NB4 (cell line): ENCODE results near the gene SUFU.

Source experiments
- DNase-seq: peaks from one replicate; pipeline ENCODE4 v3.0.0; 2010; ENCODE audit warnings: low read depth
- H3K4me3 ChIP-seq: one replicate; pipeline ENCODE4 v1.5.1; 2011; ENCODE audit warnings: mild to moderate bottlenecking, low read depth, low read length, moderate library complexity
- MYC ChIP-seq: IDR thresholded peaks from 2 replicates; pipeline ENCODE4 v1.6.1; 2011; ENCODE audit warnings: low read depth, low read length
- POLR2A ChIP-seq: IDR thresholded peaks from 2 replicates; pipeline ENCODE4 v1.6.1; 2011; ENCODE audit warnings: mild to moderate bottlenecking; ENCODE audit not compliant: insufficient read length; ENCODE audit errors: extremely low read depth
- TF ChIP-seq, protein P1 (sequence below): IDR thresholded peaks from one replicate; pipeline ENCODE4 v1.5.1; 2012; ENCODE audit warnings: low read depth, low read length
- TF ChIP-seq, protein P2 (sequence below): IDR thresholded peaks from 2 replicates; pipeline ENCODE4 v1.6.1; 2011; ENCODE audit warnings: low read depth, low read length

Gene SUFU

DNA sequence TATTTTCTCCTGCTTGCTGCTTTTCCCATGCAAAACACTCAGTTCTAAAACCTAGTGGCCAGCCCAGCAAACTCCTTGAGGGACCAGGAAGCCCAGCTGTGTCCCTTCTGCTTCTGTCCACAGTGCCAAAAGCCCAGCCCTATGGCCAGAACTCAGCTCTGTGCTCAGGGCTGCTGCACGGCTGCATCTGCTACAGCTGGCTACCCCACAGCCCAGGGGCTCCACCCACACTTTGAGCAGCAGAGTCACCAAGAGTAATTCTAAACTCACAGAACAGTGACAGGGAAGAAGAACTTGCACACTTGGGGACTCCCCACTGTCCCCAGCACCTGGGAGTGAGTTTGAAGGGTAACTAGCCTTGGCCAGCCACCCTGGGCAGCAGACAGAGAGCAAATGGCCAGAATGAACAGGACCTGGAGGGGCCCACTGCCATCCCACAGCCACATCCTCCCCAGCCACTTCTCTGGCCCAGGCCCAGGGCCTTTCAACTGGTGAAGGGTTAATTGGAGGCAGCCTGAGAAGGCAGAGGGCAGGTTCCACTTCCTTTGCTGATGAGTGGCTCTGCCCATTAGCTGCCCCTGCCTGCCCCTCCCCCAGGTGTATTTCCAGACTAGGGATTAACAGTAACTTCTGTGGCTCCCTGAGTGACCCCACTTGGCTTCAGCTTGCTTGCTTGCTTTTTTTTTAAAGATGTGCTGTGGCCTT, 112.4 kb downstream of the SUFU start:
- peak; percentile 52 for DNase-seq
- TF ChIP-seq MYC (no peak), POLR2A (no peak)
- TF ChIP-seq, protein P1, sequence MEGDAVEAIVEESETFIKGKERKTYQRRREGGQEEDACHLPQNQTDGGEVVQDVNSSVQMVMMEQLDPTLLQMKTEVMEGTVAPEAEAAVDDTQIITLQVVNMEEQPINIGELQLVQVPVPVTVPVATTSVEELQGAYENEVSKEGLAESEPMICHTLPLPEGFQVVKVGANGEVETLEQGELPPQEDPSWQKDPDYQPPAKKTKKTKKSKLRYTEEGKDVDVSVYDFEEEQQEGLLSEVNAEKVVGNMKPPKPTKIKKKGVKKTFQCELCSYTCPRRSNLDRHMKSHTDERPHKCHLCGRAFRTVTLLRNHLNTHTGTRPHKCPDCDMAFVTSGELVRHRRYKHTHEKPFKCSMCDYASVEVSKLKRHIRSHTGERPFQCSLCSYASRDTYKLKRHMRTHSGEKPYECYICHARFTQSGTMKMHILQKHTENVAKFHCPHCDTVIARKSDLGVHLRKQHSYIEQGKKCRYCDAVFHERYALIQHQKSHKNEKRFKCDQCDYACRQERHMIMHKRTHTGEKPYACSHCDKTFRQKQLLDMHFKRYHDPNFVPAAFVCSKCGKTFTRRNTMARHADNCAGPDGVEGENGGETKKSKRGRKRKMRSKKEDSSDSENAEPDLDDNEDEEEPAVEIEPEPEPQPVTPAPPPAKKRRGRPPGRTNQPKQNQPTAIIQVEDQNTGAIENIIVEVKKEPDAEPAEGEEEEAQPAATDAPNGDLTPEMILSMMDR: no peak
- TF ChIP-seq, protein P2, sequence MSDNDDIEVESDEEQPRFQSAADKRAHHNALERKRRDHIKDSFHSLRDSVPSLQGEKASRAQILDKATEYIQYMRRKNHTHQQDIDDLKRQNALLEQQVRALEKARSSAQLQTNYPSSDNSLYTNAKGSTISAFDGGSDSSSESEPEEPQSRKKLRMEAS: no peak
- H3K4me3 ChIP-seq: no peak overlapping the region

DNA sequence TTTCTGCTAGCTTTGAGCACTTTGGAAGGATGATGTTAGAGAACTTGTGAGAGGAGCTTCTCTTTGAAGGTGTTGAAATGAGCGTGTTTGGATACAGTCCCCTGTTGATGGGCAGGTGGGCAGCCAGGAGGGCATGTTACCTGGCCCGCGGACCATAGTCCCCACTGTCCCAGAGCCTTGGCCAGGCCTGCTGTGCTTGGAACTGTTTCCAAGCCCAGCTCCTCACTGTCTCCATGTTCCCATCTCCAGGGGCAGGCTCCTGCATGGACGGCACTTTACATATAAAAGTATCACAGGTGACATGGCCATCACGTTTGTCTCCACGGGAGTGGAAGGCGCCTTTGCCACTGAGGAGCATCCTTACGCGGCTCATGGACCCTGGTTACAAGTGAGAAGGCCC, 113.3 kb downstream of the SUFU start:
- no peak overlapping the region for H3K4me3 ChIP-seq

DNA sequence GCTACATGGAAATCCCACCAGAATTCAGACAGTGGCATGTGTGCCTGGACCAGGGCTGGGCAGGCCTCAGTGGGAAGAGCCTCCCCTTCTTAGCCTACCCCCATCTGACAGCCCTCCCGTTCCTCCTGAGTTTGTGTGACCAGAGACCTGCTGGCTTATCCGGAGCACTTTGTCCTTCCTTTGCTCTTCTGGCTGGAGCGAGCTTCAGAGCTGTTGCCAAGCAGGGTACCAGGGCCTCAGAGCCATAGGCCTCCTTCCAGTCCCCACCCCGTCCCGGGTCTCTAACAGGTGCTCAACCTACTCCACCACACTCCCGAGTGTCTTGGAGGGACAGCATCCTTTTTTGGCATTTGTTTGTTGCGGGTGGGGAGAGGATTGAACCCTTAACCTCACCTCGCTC, 114.0 kb downstream of the SUFU start:
- no peak for DNase-seq
- no peak overlapping the region for H3K4me3 ChIP-seq
- no peak for TF ChIP-seq MYC
- TF ChIP-seq POLR2A: no peak
- TF ChIP-seq, protein P2: no peak
- TF ChIP-seq, protein P1: no peak

More for the DNA sequence above, 113.3 kb downstream of the SUFU start:
- TF ChIP-seq MYC (no peak), POLR2A (no peak)
- TF ChIP-seq, protein P2: no peak
- TF ChIP-seq, protein P1: no peak
- no peak for DNase-seq

DNA sequence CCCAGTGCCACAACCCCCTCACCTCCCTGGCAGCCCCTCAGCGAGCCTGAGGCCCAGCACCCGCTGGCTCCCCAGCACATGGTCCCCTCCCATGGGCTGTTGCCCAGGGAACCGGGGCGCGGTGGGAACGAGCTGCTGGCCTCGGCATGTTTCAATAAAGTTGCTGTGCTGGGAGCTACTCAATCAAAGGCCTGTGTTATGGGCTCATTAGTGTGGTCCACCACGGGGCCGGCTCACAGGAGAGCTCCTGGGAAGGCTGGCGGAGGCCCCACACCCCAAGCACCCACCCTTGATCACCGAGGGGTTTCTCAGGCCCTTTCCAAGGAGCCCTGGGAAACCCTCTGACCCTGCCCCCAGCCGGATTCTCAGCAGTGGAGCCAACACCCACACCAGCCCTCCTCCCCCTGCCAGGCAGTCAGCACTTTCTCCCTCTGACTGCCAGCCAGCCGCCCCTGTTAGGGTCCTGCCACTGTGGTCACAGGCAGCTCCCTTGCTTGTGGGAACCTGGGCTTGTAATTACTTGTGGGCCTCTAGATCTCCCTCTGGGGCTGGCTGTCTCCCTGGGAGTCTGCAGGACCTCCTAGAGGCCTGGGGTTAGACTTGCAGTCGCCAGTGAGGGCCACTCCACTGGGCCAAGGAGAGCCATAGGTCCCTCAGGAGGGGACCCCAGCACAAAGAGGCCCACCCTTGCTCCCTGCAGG, 115.7 kb downstream of the SUFU start:
- TF ChIP-seq MYC (no peak), POLR2A (no peak)
- TF ChIP-seq, protein P2: no peak
- TF ChIP-seq, protein P1: no peak
- H3K4me3 ChIP-seq: no peak overlapping the region
- no peak for DNase-seq

DNA sequence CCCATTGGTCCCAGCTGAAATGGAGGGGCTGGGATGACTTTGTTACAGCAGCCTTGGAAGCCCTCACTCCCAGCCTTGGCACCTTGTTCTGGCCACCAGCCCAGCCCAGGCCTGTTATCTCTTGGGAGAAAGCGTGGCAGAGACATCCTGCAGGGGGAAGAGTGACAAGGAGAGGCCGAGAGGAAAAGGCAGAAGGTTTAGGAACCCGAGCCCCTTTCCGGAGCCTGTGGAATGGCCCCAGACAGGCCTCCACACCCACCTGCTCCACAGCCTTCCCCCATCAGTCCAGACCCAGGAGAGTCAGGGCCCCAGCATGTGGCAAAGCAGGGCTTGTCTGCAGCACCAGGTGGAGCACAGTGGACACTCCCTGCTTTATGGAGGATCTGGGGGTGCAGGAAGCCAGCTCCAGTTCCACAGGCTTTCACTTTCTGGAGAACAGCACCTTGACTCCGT, 116.4 kb downstream of the SUFU start:
- TF ChIP-seq, protein P1: no peak
- TF ChIP-seq POLR2A: no peak
- TF ChIP-seq, protein P2: no peak
- TF ChIP-seq MYC: no peak
- no peak for DNase-seq
- no peak overlapping the region for H3K4me3 ChIP-seq
